Subcutaneous abdominal adipose tissue (tissue), 5 donors: ENCODE measurements around the gene SMKR1.
"Not testable (repeated sequence)": the region's sequence is repeated elsewhere in the genome, so short reads cannot be mapped to it uniquely, and the experiment has no call there.

Experiments
- H3K27ac ChIP-seq: one replicate; pipeline ENCODE4 v1.7.0; 2013; ENCODE audit warnings: low read depth, mild to moderate bottlenecking, inconsistent platforms, low read length, moderate library complexity
- H3K27me3 ChIP-seq, 5 donors: one replicate each; pipeline ENCODE4 v1.7.0; 2013; ENCODE audit warnings: low read length in 5 of 5, inconsistent platforms in 1 of 5; ENCODE audit not compliant: control insufficient read depth in 5 of 5, insufficient read depth in 4 of 5
- H3K36me3 ChIP-seq, 5 donors: one replicate each; pipeline ENCODE4 v1.7.0; 2013; ENCODE audit warnings: low read length in 5 of 5; ENCODE audit not compliant: control insufficient read depth in 5 of 5, insufficient read depth in 5 of 5
- H3K4me1 ChIP-seq, 5 donors: one replicate each; pipeline ENCODE4 v1.7.0; 2013; ENCODE audit warnings: low read length in 5 of 5, mild to moderate bottlenecking in 3 of 5, moderate library complexity in 1 of 5; ENCODE audit not compliant: control insufficient read depth in 5 of 5, insufficient read depth in 5 of 5
- H3K4me3 ChIP-seq, 5 donors: one replicate each; pipeline ENCODE4 v1.7.0; 2013; ENCODE audit warnings: low read length in 5 of 5, low read depth in 1 of 5
- H3K9ac ChIP-seq, 5 donors: one replicate each; pipeline ENCODE4 v1.7.0; 2013; ENCODE audit warnings: low read length in 5 of 5, mild to moderate bottlenecking in 4 of 5, moderate library complexity in 3 of 5
- H3K9me3 ChIP-seq, 5 donors: one replicate each; pipeline ENCODE4 v1.7.0; 2013; ENCODE audit warnings: low read length in 5 of 5; ENCODE audit not compliant: control insufficient read depth in 5 of 5
- donor health status: healthy.
- donor health status: healthy.
- donor health status: healthy.
- donor health status: healthy.
- donor health status: healthy.

Gene SMKR1

GRCh38 chr7:129481376-129481775 is 21.0 kb upstream of the SMKR1 start:
- not testable (repeated sequence) for H3K27me3 ChIP-seq, H3K9me3 ChIP-seq, H3K4me1 ChIP-seq, H3K4me3 ChIP-seq, H3K9ac ChIP-seq, H3K36me3 ChIP-seq, H3K27ac ChIP-seq

GRCh38 chr7:129482781-129483180 is 19.6 kb upstream of the SMKR1 start:
- Histone ChIP-seq H3K27ac (no peak overlapping the region), H3K4me1 (no peaks in the 10 kb centered on the region), H3K4me3 (no peak overlapping the region), H3K27me3 (no peaks in the 10 kb centered on the region), H3K36me3 (no peaks in the 10 kb centered on the region), H3K9ac (no peak overlapping the region), H3K9me3 (no peaks in the 10 kb centered on the region)

GRCh38 chr7:129489491-129489890 is 12.8 kb upstream of the SMKR1 start:
- H3K9ac ChIP-seq: no peak overlapping the region
- no peaks in the 10 kb centered on the region for H3K36me3 ChIP-seq
- H3K9me3 ChIP-seq: no peaks in the 10 kb centered on the region
- no peak overlapping the region for H3K27ac ChIP-seq
- H3K27me3 ChIP-seq: no peaks in the 10 kb centered on the region
- H3K4me3 ChIP-seq: no peak overlapping the region
- H3K4me1 ChIP-seq: no peaks in the 10 kb centered on the region

- Histone ChIP-seq H3K27me3 (no peaks in the 10 kb centered on the region), H3K4me1 (no peaks in the 10 kb centered on the region), H3K36me3 (no peaks in the 10 kb centered on the region), H3K4me3 (no peak overlapping the region), H3K27ac (no peak overlapping the region), H3K9ac (no peak overlapping the region), H3K9me3 (no peaks in the 10 kb centered on the region)
Observed at GRCh38 chr7:129492391-129492790, 9.9 kb upstream of the SMKR1 start.

- no peaks in the 10 kb centered on the region for H3K27me3 ChIP-seq
- no peak overlapping the region for H3K9ac ChIP-seq
- H3K27ac ChIP-seq: no peak overlapping the region
- no peaks in the 10 kb centered on the region for H3K4me1 ChIP-seq
- H3K9me3 ChIP-seq: no peaks in the 10 kb centered on the region
- no peak overlapping the region for H3K4me3 ChIP-seq
- H3K36me3 ChIP-seq: no peaks in the 10 kb centered on the region
Observed at GRCh38 chr7:129493555-129493954, 8.8 kb upstream of the SMKR1 start.

GRCh38 chr7:129494041-129494440 is 8.3 kb upstream of the SMKR1 start:
- Histone ChIP-seq H3K36me3 (no peaks in the 10 kb centered on the region), H3K9me3 (no peaks in the 10 kb centered on the region), H3K4me3 (no peak overlapping the region), H3K27me3 (no peaks in the 10 kb centered on the region), H3K27ac (no peak overlapping the region), H3K4me1 (no peaks in the 10 kb centered on the region), H3K9ac (no peak overlapping the region)

GRCh38 chr7:129495987-129496386 is 6.3 kb upstream of the SMKR1 start:
- Histone ChIP-seq H3K27me3 (no peaks in the 10 kb centered on the region), H3K4me3 (no peak overlapping the region), H3K27ac (no peak overlapping the region), H3K4me1 (no peaks in the 10 kb centered on the region), H3K9ac (no peak overlapping the region), H3K9me3 (no peaks in the 10 kb centered on the region), H3K36me3 (no peaks in the 10 kb centered on the region)

GRCh38 chr7:129496653-129497052 is 5.7 kb upstream of the SMKR1 start:
- no peak overlapping the region for H3K9ac ChIP-seq
- H3K4me3 ChIP-seq: no peak overlapping the region
- no peak overlapping the region for H3K27ac ChIP-seq
- peaks cover 0 to under 1% (median 0%) of the 10 kb centered on the region in 5 donors for H3K4me1 ChIP-seq
- no peaks in the 10 kb centered on the region for H3K36me3 ChIP-seq
- H3K27me3 ChIP-seq: peaks cover 0 to 3% (median 0%) of the 10 kb centered on the region in 5 donors
- H3K9me3 ChIP-seq: no peaks in the 10 kb centered on the region

GRCh38 chr7:129497156-129497555 is 5.2 kb upstream of the SMKR1 start:
- H3K4me3 ChIP-seq: no peak overlapping the region
- H3K9me3 ChIP-seq: no peaks in the 10 kb centered on the region
- H3K9ac ChIP-seq: no peak overlapping the region
- no peaks in the 10 kb centered on the region for H3K36me3 ChIP-seq
- H3K27ac ChIP-seq: no peak overlapping the region
- peaks cover 0 to 3% (median 2%) of the 10 kb centered on the region in 5 donors for H3K27me3 ChIP-seq
- peaks cover 0 to 5% (median 3%) of the 10 kb centered on the region in 5 donors for H3K4me1 ChIP-seq

- no peak overlapping the region for H3K27ac ChIP-seq
- no peaks in the 10 kb centered on the region for H3K9me3 ChIP-seq
- no peak overlapping the region for H3K4me3 ChIP-seq
- peaks cover 3 to 7% (median 5%) of the 10 kb centered on the region in 5 donors for H3K27me3 ChIP-seq
- H3K4me1 ChIP-seq: peaks cover 0 to 13% (median 9%) of the 10 kb centered on the region in 5 donors
- no peak overlapping the region for H3K9ac ChIP-seq
- H3K36me3 ChIP-seq: no peaks in the 10 kb centered on the region
Observed at GRCh38 chr7:129498021-129498420, 4.3 kb upstream of the SMKR1 start.

- peaks cover 0 to 16% (median 11%) of the 10 kb centered on the region in 5 donors for H3K4me1 ChIP-seq
- H3K4me3 ChIP-seq: no peak overlapping the region
- H3K9ac ChIP-seq: no peak overlapping the region
- peaks cover 8 to 12% (median 9%) of the 10 kb centered on the region in 5 donors for H3K27me3 ChIP-seq
- H3K9me3 ChIP-seq: no peaks in the 10 kb centered on the region
- no peaks in the 10 kb centered on the region for H3K36me3 ChIP-seq
- no peak overlapping the region for H3K27ac ChIP-seq
Observed at GRCh38 chr7:129499999-129500398, 2.3 kb upstream of the SMKR1 start.
